ENCODE measurements around the gene CHFR. TPM values are rescaled to one million over a fixed set of nuclear protein-coding genes. Genes with fewer than 3 reads are reported as not detected.
"Not testable (repeated sequence)": the region's sequence is repeated elsewhere in the genome, so short reads cannot be mapped to it uniquely, and the experiment has no call there.

CHFR gene
- total RNA-seq, 1 donor from 2014 or later = 98.4 TPM

- intact Hi-C loops (cut with micrococcal nuclease) = no loop called here
Measured at GRCh38 chr12:132841151-132841550, 46.3 kb downstream of the CHFR start.

- intact Hi-C loops (cut with micrococcal nuclease) = no loop called here
Measured at GRCh38 chr12:132840536-132840935, 46.9 kb downstream of the CHFR start.

DNA sequence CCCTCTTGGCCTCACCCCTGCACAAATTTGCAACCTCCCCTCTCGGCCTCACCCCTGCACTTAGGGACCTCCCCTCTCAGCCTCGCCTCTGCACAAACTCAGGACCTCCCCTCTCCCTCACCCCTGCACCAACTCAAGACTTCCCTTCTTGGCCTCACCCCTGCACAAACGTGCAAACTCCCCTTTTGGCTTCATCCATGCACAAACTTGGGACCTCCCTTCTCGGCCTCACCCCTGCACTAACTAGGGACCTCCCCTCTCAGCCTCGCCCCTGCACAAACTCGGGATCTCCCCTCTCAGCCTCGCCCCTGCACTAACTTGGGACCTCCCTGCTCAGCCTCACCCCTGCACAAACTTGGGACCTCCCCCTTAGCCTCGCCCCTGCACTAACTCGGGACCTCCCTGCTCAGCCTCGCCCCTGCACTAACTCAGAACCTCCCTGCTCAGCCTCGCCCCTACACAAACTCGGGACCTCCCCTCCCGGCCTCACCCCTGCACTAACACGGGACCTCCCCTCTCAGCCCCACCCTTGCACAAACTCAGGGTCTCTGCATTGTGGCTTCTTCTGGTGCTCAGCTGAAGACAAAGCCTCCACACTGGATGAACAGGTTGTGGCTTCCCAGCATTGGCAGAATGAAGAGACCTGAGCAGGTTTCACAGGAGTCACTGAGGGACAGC lies 47.7 kb downstream of the CHFR start:
- intact Hi-C loops (cut with micrococcal nuclease) = no loop called here

DNA sequence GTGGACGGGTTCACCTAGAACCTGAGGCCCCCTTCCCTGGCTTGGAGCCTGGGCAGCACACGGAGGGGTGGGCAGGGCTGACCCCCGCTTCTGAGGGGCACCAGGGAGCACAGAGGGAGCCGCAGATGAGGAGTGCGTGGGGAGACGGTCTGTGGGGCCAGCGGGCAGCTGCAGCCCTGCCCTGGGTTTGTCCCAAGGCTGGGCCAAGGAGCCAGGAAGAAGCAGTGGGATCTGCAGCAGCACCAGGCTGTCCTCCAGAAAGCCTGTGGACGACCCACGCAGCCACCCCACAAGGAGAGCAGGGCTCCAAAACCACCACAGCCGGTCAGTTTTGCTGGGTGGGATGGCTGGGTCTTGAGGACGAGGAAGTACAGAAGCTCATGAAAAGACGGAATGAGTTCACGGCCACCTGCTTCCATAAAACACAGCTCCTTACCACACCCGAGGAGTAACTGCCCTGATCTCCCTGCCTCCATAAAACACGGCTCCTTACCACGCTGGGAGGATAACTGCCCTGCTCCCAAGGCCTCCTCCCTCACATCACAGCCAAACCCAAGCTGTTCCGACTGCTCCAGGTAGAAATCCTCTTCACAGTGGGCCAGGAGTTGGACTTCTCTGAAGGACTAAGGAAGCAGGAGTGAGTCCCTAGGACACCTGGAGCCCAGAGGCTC lies 48.9 kb downstream of the CHFR start:
- intact Hi-C loops (cut with micrococcal nuclease) = no loop called here

- intact Hi-C loops (cut with micrococcal nuclease) = no loop called here
Measured at GRCh38 chr12:132837693-132838409, 49.6 kb downstream of the CHFR start.

DNA sequence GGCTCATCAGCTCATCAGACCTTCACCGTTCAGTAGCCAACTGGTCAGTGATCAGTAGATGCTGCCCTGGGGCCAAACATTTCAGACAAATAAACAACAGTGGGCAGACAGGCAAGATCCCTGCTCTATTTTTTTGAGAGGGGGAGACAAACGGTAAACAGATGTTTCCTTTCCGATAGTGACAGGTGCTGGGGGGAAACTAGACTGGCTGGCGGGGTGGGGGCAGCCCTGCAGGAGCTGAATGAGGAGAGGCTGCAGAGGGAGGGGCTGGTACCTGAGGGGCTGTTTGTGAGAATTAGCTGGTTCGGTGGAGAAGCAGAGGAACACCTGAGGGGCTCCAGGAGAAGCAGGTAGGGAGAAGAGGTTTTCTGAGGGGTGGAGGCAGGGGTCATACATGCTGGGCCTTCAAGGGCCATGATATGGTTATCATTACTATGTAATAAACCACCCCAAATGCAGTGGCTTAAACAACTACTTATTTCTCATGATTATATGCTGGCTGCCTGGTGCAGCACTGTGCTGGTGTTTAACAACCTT lies 50.5 kb downstream of the CHFR start:
- intact Hi-C loops (cut with micrococcal nuclease) = no loop called here

DNA sequence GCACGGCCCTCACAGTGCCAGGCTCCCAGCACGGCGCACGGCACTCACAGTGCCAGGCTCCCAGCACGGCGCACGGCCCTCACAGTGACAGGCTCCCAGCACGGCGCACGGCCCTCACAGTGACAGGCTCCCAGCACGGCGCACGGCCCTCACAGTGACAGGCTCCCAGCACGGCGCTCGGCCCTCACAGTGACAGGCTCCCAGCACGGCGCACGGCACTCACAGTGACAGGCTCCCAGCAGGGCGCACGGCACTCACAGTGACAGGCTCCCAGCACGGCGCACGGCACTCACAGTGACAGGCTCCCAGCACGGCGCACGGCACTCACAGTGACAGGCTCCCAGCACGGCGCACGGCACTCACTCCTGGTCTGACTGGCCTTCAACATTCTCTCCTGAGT lies 51.2 kb downstream of the CHFR start:
- intact Hi-C loops (cut with micrococcal nuclease) = not testable (repeated sequence)

DNA sequence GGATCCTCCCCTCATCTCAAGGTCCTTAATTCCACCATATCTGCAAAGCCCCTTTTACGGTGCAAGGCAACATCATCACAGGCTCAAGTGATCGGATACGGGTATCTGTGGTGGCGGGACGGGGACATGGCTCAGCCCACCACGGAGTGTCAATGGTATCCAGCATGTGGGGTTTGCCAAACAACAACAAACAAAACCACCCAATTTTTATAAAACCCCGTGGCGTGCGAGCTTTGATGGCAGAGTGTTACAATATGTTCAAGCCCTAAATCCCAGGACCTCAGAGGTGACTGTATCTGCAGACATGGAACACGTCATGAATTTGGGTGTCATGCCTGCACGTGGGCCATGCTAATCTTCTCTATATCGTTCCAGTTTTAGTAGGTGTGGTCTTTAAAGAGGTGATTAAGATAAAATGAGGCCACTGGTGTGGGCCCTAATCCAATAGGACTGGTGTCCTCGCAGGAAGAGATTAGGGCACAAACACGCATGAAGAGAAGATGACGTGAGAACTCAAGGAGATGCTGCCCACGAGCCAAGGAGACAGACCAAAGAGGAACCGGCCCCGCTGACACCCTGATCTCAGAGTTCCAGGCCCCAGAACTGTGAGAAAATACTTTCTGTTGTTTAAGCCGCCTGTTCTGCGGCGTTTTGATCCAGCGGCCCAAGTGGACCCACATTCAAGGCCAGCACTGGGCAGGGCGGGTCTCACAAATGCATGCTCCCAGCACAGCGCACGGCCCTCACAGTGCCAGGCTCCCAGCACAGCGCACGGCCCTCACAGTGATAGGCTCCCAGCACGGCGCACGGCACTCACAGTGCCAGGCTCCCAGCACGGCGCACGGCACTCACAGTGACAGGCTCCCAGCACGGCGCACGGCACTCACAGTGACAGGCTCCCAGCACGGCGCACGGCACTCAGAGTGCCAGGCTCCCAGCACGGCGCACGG lies 52.1 kb downstream of the CHFR start:
- intact Hi-C loops (cut with micrococcal nuclease) = loop anchor here (2.0 kb wide), 1 partner anchor 37 kb away; no protein-coding TSS in a partner anchor

- intact Hi-C loops (cut with micrococcal nuclease) = loop anchor here (2.0 kb wide), 1 partner anchor 39 kb away; no protein-coding TSS in a partner anchor
Measured at GRCh38 chr12:132834181-132834711, 53.2 kb downstream of the CHFR start.

- intact Hi-C loops (cut with micrococcal nuclease) = no loop called here
Measured at GRCh38 chr12:132833341-132833740, 54.1 kb downstream of the CHFR start.

DNA sequence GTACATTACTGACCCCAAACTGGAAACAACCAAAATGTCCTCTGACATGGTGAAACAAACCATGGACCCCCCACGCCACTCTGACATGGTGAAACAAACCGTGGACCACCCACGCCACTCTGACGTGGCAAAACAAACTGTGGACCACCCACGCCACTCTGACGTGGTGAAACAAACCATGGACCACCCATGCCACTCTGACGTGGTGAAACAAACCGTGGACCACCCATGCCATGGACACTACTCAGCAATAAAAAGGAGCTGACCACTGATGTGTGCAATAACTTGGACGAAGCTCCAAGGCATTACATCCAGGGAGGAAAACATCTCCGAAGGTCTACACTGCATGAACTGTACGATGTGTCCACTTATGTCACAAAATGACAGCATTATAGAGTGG lies 55.6 kb downstream of the CHFR start:
- intact Hi-C loops (cut with micrococcal nuclease) = no loop called here

- intact Hi-C loops (cut with micrococcal nuclease) = loop anchor here (1.0 to 5.0 kb wide), 14 partner anchors 58 to 747 kb away; partner anchors contain the start of genes CHFR, PGAM5, POLE and PXMP2
Measured at GRCh38 chr12:132828706-132829534, 58.5 kb downstream of the CHFR start, which contains the start of gene GOLGA3. TSS of gene GOLGA3 (minus strand) at chr12:132828869. CDS start at chr12:132822128, 6,741 bp downstream.

- intact Hi-C loops (cut with micrococcal nuclease) = loop anchor here (2.0 to 5.0 kb wide), 3 partner anchors 304 to 746 kb away; partner anchors contain the start of genes ZNF10 and ZNF891
Measured at GRCh38 chr12:132827763-132828703, 59.4 kb downstream of the CHFR start.

DNA sequence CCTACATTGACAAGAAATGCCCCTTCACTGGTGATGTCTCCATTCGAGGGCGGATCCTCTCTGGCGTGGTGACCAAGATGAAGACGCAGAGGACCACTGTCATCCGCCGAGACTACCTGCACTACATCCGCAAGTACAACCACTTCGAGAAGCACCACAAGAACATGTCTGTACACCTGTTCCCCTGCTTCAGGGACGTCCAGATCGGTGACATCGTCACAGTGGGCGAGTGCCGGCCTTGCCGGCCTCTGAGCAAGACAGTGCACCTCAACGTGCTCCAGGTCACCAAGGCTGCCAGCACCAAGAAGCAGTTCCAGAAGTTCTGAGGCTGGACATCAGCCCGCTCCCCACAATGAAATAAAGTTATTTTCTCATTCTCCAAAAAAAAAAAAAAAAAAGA lies 61.5 kb downstream of the CHFR start:
- intact Hi-C loops (cut with micrococcal nuclease) = loop anchor here (5.0 kb wide), 2 partner anchors 306 to 744 kb away; partner anchors contain the start of genes ZNF10 and ZNF891

DNA sequence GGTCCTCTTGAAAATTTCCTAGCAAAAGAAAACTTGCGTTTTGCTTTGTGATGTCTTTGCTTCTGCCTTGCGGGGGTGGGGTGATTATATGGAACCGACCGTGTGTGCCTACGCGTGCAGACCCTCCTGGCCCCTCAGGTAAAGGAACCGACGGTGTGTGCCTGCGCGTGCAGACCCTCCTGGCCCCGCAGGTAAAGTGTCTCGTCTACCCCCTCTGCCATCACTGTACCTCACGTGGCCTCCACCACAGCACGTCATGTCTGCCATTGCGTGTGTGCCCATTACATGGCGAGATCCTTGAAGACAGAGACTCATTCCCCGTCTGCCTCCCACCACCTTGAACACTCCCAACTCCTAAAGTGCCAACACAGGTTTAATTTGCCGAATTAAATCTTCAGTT lies 62.3 kb downstream of the CHFR start:
- intact Hi-C loops (cut with micrococcal nuclease) = loop anchor here (5.0 kb wide), 2 partner anchors 307 to 743 kb away; partner anchors contain the start of genes ZNF10 and ZNF891

DNA sequence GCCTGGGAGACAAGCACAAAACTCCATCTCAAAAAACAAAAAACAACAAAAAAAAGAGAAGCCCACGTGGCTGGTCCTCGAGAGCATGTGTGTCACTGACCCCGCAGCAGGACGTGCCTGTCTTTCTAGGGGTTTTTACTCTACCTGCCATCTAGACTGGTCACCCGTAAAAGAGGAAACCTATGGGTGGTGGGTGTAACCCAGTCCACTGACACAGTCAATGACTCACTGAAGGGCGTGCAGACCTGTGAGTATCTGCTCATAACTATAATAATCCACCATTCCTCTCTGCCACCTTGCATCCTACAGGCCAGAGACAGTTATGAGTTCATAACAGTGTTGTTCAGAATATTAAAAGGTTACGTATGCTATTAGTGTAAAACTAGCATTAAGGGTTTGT lies 63.4 kb downstream of the CHFR start:
- intact Hi-C loops (cut with micrococcal nuclease) = no loop called here

DNA sequence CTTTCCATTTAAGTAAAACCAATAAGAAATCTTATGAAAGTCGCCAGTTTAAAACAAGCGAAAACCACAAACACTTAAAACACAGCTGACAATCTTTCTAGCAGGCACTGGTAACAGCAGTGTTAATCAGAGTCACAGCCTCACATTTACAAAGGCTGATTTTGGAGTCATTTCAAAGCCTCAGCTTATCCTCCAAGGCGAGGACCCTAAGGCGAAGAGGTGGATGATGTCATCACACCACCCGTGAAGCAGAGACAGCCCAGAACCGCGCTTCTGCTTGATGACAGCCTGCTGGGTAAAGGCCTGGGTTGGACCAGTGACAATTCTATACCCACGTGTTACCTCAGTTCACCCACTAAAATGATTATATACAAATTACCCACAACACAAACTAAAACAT lies 68.8 kb downstream of the CHFR start:
- intact Hi-C loops (cut with micrococcal nuclease) = no loop called here

DNA sequence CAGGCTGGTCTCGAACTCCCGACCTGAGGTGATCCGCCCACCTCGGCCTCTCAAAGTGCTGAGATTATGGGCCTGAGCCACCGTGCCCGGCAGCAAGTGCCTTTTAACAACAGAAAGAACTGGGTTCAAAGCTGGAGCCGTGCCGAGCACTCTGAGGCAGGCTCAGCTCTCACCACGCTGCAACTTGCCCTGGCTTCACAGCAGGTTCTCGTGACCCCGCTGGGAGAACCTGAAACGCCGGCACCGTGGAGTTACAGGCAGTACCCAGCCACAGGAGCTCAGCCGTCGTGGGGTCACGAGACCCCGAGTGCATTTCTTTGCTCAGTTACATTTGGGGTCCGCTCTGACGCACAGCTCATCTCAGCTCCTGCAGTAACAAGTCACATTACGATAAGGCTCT lies 73.2 kb downstream of the CHFR start:
- intact Hi-C loops (cut with micrococcal nuclease) = no loop called here

Measured in T-helper 1 cell treated with Interleukin-12 subunit alpha and Interleukin-12 subunit beta and Interleukin-4 antibody, amounts not matched to agents 30 ng/mL and 1 ng/mL, for 36 hours (primary cell).